Mononuclear cell (primary cell): Measurements from ENCODE around the gene CHAF1A. TPM values are rescaled to one million over a fixed set of nuclear protein-coding genes. Genes with fewer than 3 reads are reported as not detected.
A peak's percentile ranks its signal among the peaks of the same experiment; 100 is the strongest.

Experiments
- H3K27me3 ChIP-seq: 2 replicates; pipeline ENCODE4 v1.6.0; 2011; ENCODE audit warnings: low read length, control low read depth; ENCODE audit not compliant: insufficient read depth
- H3K4me1 ChIP-seq: 2 replicates; pipeline ENCODE4 v1.5.1; 2011; ENCODE audit warnings: mild to moderate bottlenecking, low read length, control low read depth; ENCODE audit not compliant: insufficient read depth
- H3K4me3 ChIP-seq: 2 replicates; pipeline ENCODE4 v1.5.1; 2011; ENCODE audit warnings: mild to moderate bottlenecking, low read length, moderate library complexity
- H3K9me3 ChIP-seq: 2 replicates; pipeline ENCODE4 v1.5.1; 2011; ENCODE audit warnings: low read depth, mild to moderate bottlenecking, control low read depth, low read length
- total RNA-seq: library from RNA; depleted of rRNA; stranded (reverse); fragments of >200 nt; gene quantifications from one replicate; pipeline ENCODE4 v1.2.3, GENCODE V29; 2012

The CHAF1A gene
- total RNA-seq, 1 donor: 12.2 TPM

GRCh38 chr19:4386041-4386782 lies 16.2 kb upstream of the CHAF1A start:
- Histone ChIP-seq H3K9me3 (no peaks in the 10 kb centered on the region), H3K4me1 (peaks cover 21% of the 10 kb centered on the region), H3K4me3 (no peak overlapping the region), H3K27me3 (no peaks in the 10 kb centered on the region)

- Histone ChIP-seq H3K4me1 (peaks cover 34% of the 10 kb centered on the region), H3K27me3 (no peaks in the 10 kb centered on the region), H3K9me3 (no peaks in the 10 kb centered on the region), H3K4me3 (no peak overlapping the region)
Measured at GRCh38 chr19:4388337-4389063, 13.9 kb upstream of the CHAF1A start.

- H3K9me3 ChIP-seq: no peaks in the 10 kb centered on the region
- no peaks in the 10 kb centered on the region for H3K27me3 ChIP-seq
- H3K4me1 ChIP-seq: peaks cover 34% of the 10 kb centered on the region
- no peak overlapping the region for H3K4me3 ChIP-seq
Measured at GRCh38 chr19:4389064-4389375, 13.4 kb upstream of the CHAF1A start.

GRCh38 chr19:4389511-4390016 lies 12.9 kb upstream of the CHAF1A start:
- Histone ChIP-seq H3K9me3 (no peaks in the 10 kb centered on the region), H3K4me3 (no peak overlapping the region), H3K27me3 (no peaks in the 10 kb centered on the region), H3K4me1 (peaks cover 39% of the 10 kb centered on the region)

GRCh38 chr19:4390017-4390566 lies 12.3 kb upstream of the CHAF1A start:
- peaks cover 40% of the 10 kb centered on the region for H3K4me1 ChIP-seq
- no peak overlapping the region for H3K4me3 ChIP-seq
- no peaks in the 10 kb centered on the region for H3K9me3 ChIP-seq
- H3K27me3 ChIP-seq: no peaks in the 10 kb centered on the region

GRCh38 chr19:4390567-4391305 lies 11.7 kb upstream of the CHAF1A start:
- no peak overlapping the region for H3K4me3 ChIP-seq
- no peaks in the 10 kb centered on the region for H3K9me3 ChIP-seq
- peaks cover 40% of the 10 kb centered on the region for H3K4me1 ChIP-seq
- H3K27me3 ChIP-seq: no peaks in the 10 kb centered on the region

GRCh38 chr19:4391306-4391693 lies 11.1 kb upstream of the CHAF1A start:
- no peaks in the 10 kb centered on the region for H3K9me3 ChIP-seq
- no peaks in the 10 kb centered on the region for H3K27me3 ChIP-seq
- no peak overlapping the region for H3K4me3 ChIP-seq
- peaks cover 40% of the 10 kb centered on the region for H3K4me1 ChIP-seq

- no peak overlapping the region for H3K4me3 ChIP-seq
- H3K9me3 ChIP-seq: no peaks in the 10 kb centered on the region
- H3K4me1 ChIP-seq: peaks cover 44% of the 10 kb centered on the region
- no peaks in the 10 kb centered on the region for H3K27me3 ChIP-seq
Measured at GRCh38 chr19:4391701-4392483, 10.5 kb upstream of the CHAF1A start.

- Histone ChIP-seq H3K9me3 (no peaks in the 10 kb centered on the region), H3K4me1 (peaks cover 66% of the 10 kb centered on the region), H3K4me3 (no peak overlapping the region), H3K27me3 (no peaks in the 10 kb centered on the region)
Measured at GRCh38 chr19:4393947-4394590, 8.4 kb upstream of the CHAF1A start.

- Histone ChIP-seq H3K27me3 (no peaks in the 10 kb centered on the region), H3K4me3 (no peak overlapping the region), H3K4me1 (peaks cover 60% of the 10 kb centered on the region), H3K9me3 (no peaks in the 10 kb centered on the region)
Measured at GRCh38 chr19:4396949-4397783, 5.3 kb upstream of the CHAF1A start.

GRCh38 chr19:4399812-4400134 lies 2.7 kb upstream of the CHAF1A start:
- Histone ChIP-seq H3K9me3 (no peaks in the 10 kb centered on the region), H3K4me3 (peak overlapping the region; percentile 83), H3K27me3 (no peaks in the 10 kb centered on the region), H3K4me1 (peaks cover 58% of the 10 kb centered on the region)

GRCh38 chr19:4400135-4400936 lies 2.1 kb upstream of the CHAF1A start, which contains the start of gene SH3GL1:
Gene SH3GL1 (minus strand): TSS chr19:4400547. CDS start chr19:4400368, 179 bp downstream.
- H3K4me1 ChIP-seq: peaks cover 58% of the 10 kb centered on the region
- peak within 1 kb of the TSS; percentile 83 for H3K4me3 ChIP-seq

GRCh38 chr19:4401769-4402170 lies 670 bp upstream of the CHAF1A start:
- Histone ChIP-seq H3K4me3 (peak overlapping the region; percentile 14), H3K27me3 (no peaks in the 10 kb centered on the region), H3K4me1 (peaks cover 54% of the 10 kb centered on the region), H3K9me3 (no peaks in the 10 kb centered on the region)

More at GRCh38 chr19:4400135-4400936, 2.1 kb upstream of the CHAF1A start, which contains the start of gene SH3GL1:
- H3K27me3 ChIP-seq: no peaks in the 10 kb centered on the region
- no peaks in the 10 kb centered on the region for H3K9me3 ChIP-seq
